Endothelial cell of umbilical vein (primary cell): ENCODE data around the gene TSPAN18. TPM values are rescaled to one million over a fixed set of nuclear protein-coding genes. Genes with fewer than 3 reads are reported as not detected.

Experiments
- BruUV-seq: library from RNA; stranded (reverse); fragments of 400-500 nt; replicated peaks from 2 replicates; lab custom pipeline; 2021; lab: Mats Ljungman, UMichigan
- CTCF ChIA-PET: fragments of 300-600, 350-600 bp; sonication (Branson Sonifier 250); formaldehyde crosslinking; loops from one replicate; lab custom pipeline; 2021; ENCODE audit warnings: antibody characterized with exemption, inconsistent platforms; lab: Charles Lee
- POLR2A ChIA-PET: fragments of 300-600, 350-600 bp; sonication (Branson Sonifier 250); formaldehyde crosslinking; loops from one replicate; lab custom pipeline; 2021; ENCODE audit warnings: antibody characterized with exemption, inconsistent platforms; lab: Charles Lee
- DNase-seq: peaks from one replicate; pipeline ENCODE4 v3.0.0-alpha.2; 2011; ENCODE audit warnings: low read depth, low spot score
- FAIRE-seq: peaks from 2 replicates; lab custom pipeline; 2011; peaks lifted over from hg19 to GRCh38; lab: Jason Lieb, UNC
- H2AFZ ChIP-seq: 2 replicates; pipeline ENCODE4 v1.6.0; 2012; ENCODE audit warnings: low read depth, low read length, control low read depth, inconsistent platforms
- H3K27ac ChIP-seq: 2 replicates; pipeline ENCODE4 v1.5.1; 2011; ENCODE audit warnings: low read depth, mild to moderate bottlenecking, control low read depth, low read length, moderate library complexity; ENCODE audit not compliant: insufficient read depth
- H3K27me3 ChIP-seq, 2 experiments: 2 replicates each; pipeline versions ENCODE4 v1.6.0 to v1.6.1; 2011; ENCODE audit warnings: low read length in 2 of 2, mixed read lengths in 1 of 2; ENCODE audit not compliant: control insufficient read depth in 2 of 2, insufficient read depth in 2 of 2
- H3K36me3 ChIP-seq, 2 experiments: 2 replicates in 1 of 2; 3 replicates in 1 of 2; pipeline ENCODE4 v1.5.1; 2011; ENCODE audit warnings: low read length in 2 of 2, mild to moderate bottlenecking in 1 of 2, moderate library complexity in 1 of 2; ENCODE audit not compliant: control insufficient read depth in 2 of 2, insufficient read depth in 2 of 2; ENCODE audit errors: extremely low read depth in 1 of 2
- H3K4me1 ChIP-seq: 3 replicates; pipeline ENCODE4 v1.5.1; 2011; ENCODE audit warnings: mild to moderate bottlenecking, low read length; ENCODE audit not compliant: control insufficient read depth, insufficient read depth; ENCODE audit errors: extremely low read depth
- H3K4me2 ChIP-seq: 2 replicates; pipeline ENCODE4 v1.6.1; 2011; ENCODE audit warnings: low read length, control low read depth, mixed read lengths; ENCODE audit not compliant: insufficient read depth
- H3K4me3 ChIP-seq, 3 experiments: fragments of 200-600 bp in 1 of 3; sonication (generic), shearing (Covaris generic) in 1 of 3; replicated peaks in 1 of 3; 2 replicates each; pipeline ENCODE4 v1.5.1; 2011 to 2016; ENCODE audit warnings: control low read depth in 3 of 3, low read length in 3 of 3, mild to moderate bottlenecking in 2 of 3, inconsistent platforms in 1 of 3, low read depth in 1 of 3, moderate library complexity in 1 of 3; ENCODE audit not compliant: insufficient read depth in 1 of 3
- H3K79me2 ChIP-seq: 2 replicates; pipeline ENCODE4 v1.6.0; 2012; ENCODE audit warnings: low read length, inconsistent platforms; ENCODE audit not compliant: control insufficient read depth, insufficient read depth
- H3K9ac ChIP-seq: replicated peaks from 2 replicates; pipeline ENCODE3; 2011; ENCODE audit warnings: low read length, control low read depth; ENCODE audit not compliant: insufficient read depth; ENCODE audit errors: extremely low read depth
- H3K9me1 ChIP-seq: replicated peaks from 3 replicates; pipeline ENCODE4 v1.6.0; 2011; ENCODE audit warnings: mild to moderate bottlenecking, low read length; ENCODE audit not compliant: control insufficient read depth, insufficient read depth; ENCODE audit errors: extremely low read depth
- H3K9me3 ChIP-seq: replicated peaks from 2 replicates; pipeline ENCODE4 v1.5.1; 2012; ENCODE audit warnings: low read length, inconsistent platforms; ENCODE audit not compliant: control insufficient read depth, insufficient read depth
- H4K20me1 ChIP-seq: replicated peaks from 2 replicates; pipeline ENCODE3; 2011; ENCODE audit warnings: mild to moderate bottlenecking, low read length; ENCODE audit not compliant: control insufficient read depth, insufficient read depth; ENCODE audit errors: extremely low read depth
- EZH2 ChIP-seq: IDR thresholded peaks from 2 replicates; pipeline ENCODE4 v1.6.1; 2012; ENCODE audit warnings: borderline replicate concordance, low read depth, mild to moderate bottlenecking, moderate library complexity, low read length, inconsistent platforms; ENCODE audit not compliant: severe bottlenecking
- FOS ChIP-seq: IDR thresholded peaks from 2 replicates; pipeline ENCODE4 v1.6.1; 2011; ENCODE audit warnings: mild to moderate bottlenecking, low read length, moderate library complexity, borderline replicate concordance; ENCODE audit not compliant: insufficient read depth
- GATA2 ChIP-seq: IDR thresholded peaks from 2 replicates; pipeline ENCODE4 v1.7.0; 2011; ENCODE audit warnings: low read depth, mild to moderate bottlenecking, moderate library complexity, mixed read lengths, low read length; ENCODE audit not compliant: insufficient read length, insufficient read depth
- JUN ChIP-seq: IDR thresholded peaks from 2 replicates; pipeline ENCODE4 v1.6.1; 2011; ENCODE audit warnings: borderline replicate concordance, low read depth; ENCODE audit not compliant: insufficient read length, insufficient read depth
- MYC ChIP-seq: IDR thresholded peaks from one replicate; pipeline ENCODE4 v1.6.1; 2011; ENCODE audit warnings: mild to moderate bottlenecking, low read depth, low read length
- POLR2A ChIP-seq: IDR thresholded peaks from 2 replicates; pipeline ENCODE4 v1.6.1; 2012; ENCODE audit warnings: low read depth, mild to moderate bottlenecking, control low read depth, low read length
- POLR2AphosphoS5 ChIP-seq: IDR thresholded peaks from 2 replicates; pipeline ENCODE4 v1.6.1; 2012; ENCODE audit warnings: low read depth, mild to moderate bottlenecking, control low read depth, low read length, moderate library complexity; ENCODE audit not compliant: insufficient read depth
- dilution Hi-C: fragments of 300-500 bp; cut with MboI; formaldehyde crosslinking; loops from one replicate; pipeline ENCODE4 v1.15.0; 2019; ENCODE audit warnings: low sequenced_read_pairs; ENCODE audit not compliant: extremely low pct_ligation_motif_present
- intact Hi-C: fragments of 100-400 bp; cut with micrococcal nuclease; formaldehyde crosslinking; loops from one replicate; pipeline ENCODE4 v1.10.0; 2022
- polyA plus RNA-seq, 4 experiments: library from polyadenylated mRNA; depleted of rRNA in 3 of 4; stranded (reverse) in 3 of 4; unstranded in 1 of 4; fragments of >200 nt; gene quantifications; 2 replicates each; pipeline versions ENCODE4 v1.2.1 to v1.2.3, GENCODE V29; 2011 to 2012; ENCODE audit warnings: missing spikeins in 1 of 4
- total RNA-seq: library from RNA; stranded (reverse); gene quantifications from 2 replicates; pipeline ENCODE4 v1.2.3, GENCODE V29; 2021
- TF ChIP-seq, protein P1 (sequence below): IDR thresholded peaks from 2 replicates; pipeline ENCODE4 v1.6.1; 2011; ENCODE audit not compliant: insufficient read depth, insufficient read length
- TF ChIP-seq, protein P2 (sequence below), 2 donors: IDR thresholded peaks; 1 replicate in 1 of 2; 2 replicates in 1 of 2; pipeline ENCODE4 v1.5.1; 2011; ENCODE audit warnings: low read length in 2 of 2, mild to moderate bottlenecking in 2 of 2, moderate library complexity in 2 of 2, control low read depth in 1 of 2, inconsistent platforms in 1 of 2, low read depth in 1 of 2; ENCODE audit not compliant: insufficient read depth in 1 of 2; ENCODE audit errors: extremely low read depth in 1 of 2

TSPAN18 gene
- total and polyA plus RNA-seq, 2 donors (not counting 3 experiments of a cell fraction or from before 2014, with no cell fraction given), result 32.2 to 118 TPM

DNA sequence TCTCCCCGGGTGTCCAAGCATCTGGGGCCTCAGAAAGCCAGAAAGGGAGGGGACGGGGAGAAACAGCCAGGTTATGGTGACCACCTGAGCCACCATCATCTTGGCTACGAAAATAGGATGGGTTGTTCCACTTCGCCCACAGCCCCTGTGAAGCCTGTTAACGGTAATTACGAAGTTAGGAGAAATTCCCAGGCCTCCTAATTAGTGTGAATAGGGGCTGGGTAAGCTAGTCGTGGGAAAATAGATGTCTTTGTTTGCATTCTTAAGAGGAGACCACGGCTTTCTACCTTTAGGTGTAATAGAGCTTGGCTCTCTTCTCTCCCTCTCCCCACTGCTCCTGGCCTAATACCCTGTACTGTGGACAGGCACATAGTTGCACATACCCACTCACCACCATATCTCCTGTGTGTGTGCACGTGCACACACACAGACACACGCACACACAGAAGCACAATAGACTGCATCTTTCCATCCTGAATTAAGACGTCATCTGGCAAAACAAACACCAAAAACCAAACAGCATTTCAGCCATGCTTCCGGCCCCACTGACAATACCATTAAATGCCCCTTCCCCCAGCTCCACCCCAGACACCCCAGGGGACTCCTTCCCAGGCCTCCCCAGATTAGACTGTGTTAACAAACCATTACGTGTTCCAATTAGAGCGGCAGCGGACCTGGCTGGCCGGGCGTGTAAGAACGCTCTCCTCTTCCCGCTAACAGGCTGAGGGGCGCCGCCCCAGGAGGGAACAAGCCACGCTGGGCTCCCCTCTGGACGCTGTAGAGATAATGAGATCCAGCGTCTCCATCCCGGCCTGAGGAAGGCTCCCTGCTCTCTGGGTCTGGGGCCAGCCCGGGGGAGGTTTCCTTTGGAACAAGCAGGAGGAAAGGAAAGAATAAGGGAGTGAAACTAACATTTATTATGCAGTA lies 151.1 kb downstream of the TSPAN18 start:
- intact Hi-C loops, result loop anchor here (5.0 kb wide), 1 partner anchor 56 kb away; no protein-coding TSS in a partner anchor
- Histone ChIP-seq H3K27ac (no peak overlapping the region), H3K27me3 (no peaks in the 10 kb centered on the region), H3K9me1 (no peaks in the 10 kb centered on the region), H2AFZ (peak overlapping the region; percentile 67), H3K9ac (peak overlapping the region; percentile 35), H3K79me2 (no peaks in the 10 kb centered on the region), H3K4me3 (peak overlapping the region in 1 of 3 experiments; percentile 18), H3K36me3 (peaks cover 0 to 6% of the 10 kb centered on the region in 2 experiments), H4K20me1 (no peaks in the 10 kb centered on the region), H3K4me2 (peak overlapping the region; percentile 32), H3K9me3 (no peaks in the 10 kb centered on the region), H3K4me1 (peaks cover 9% of the 10 kb centered on the region)
- TF ChIP-seq EZH2, result no peak
- TF ChIP-seq, protein P1, sequence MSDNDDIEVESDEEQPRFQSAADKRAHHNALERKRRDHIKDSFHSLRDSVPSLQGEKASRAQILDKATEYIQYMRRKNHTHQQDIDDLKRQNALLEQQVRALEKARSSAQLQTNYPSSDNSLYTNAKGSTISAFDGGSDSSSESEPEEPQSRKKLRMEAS, result no peak
- no peak for TF ChIP-seq MYC
- TF ChIP-seq, protein P2, sequence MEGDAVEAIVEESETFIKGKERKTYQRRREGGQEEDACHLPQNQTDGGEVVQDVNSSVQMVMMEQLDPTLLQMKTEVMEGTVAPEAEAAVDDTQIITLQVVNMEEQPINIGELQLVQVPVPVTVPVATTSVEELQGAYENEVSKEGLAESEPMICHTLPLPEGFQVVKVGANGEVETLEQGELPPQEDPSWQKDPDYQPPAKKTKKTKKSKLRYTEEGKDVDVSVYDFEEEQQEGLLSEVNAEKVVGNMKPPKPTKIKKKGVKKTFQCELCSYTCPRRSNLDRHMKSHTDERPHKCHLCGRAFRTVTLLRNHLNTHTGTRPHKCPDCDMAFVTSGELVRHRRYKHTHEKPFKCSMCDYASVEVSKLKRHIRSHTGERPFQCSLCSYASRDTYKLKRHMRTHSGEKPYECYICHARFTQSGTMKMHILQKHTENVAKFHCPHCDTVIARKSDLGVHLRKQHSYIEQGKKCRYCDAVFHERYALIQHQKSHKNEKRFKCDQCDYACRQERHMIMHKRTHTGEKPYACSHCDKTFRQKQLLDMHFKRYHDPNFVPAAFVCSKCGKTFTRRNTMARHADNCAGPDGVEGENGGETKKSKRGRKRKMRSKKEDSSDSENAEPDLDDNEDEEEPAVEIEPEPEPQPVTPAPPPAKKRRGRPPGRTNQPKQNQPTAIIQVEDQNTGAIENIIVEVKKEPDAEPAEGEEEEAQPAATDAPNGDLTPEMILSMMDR (IDR thresholded peaks at IDR 0.05; ENCODE audit: extremely low read depth in 1 of 2, insufficient read depth in 1 of 2, low read depth in 1 of 2, low read length in 2 of 2), result no peak
- TF ChIP-seq GATA2, result no peak
- TF ChIP-seq POLR2AphosphoS5, result no peak
- TF ChIP-seq POLR2A, result no peak
- no peak for TF ChIP-seq JUN
- TF ChIP-seq FOS, result no peak
- POLR2A ChIA-PET, result no interaction called here
- DNase-seq, result peak; percentile 39
- CTCF ChIA-PET, result interaction anchor here (1.0 to 1.8 kb wide), 2 partner anchors 15 to 103 kb away, joined by 3 to 5 read pairs; no protein-coding TSS in a partner anchor
- dilution Hi-C loops, result no loop called here
- FAIRE-seq, result peak; percentile 59
- no TSS peak for BruUV-seq
